Ovary (tissue), 3 donors: ENCODE results near the gene MROH2A.

Source experiments
- CTCF ChIP-seq, 3 donors: fragments of 450-650 bp in 2 of 3; fragments of 200-600 bp in 1 of 3; IDR thresholded peaks; one replicate each; pipeline versions ENCODE4 v1.5.1 to v1.8.0; 2016 to 2022; ENCODE audit warnings: antibody characterized with exemption in 3 of 3, mild to moderate bottlenecking in 1 of 3
- EP300 ChIP-seq: sonication (generic); formaldehyde crosslinking; IDR thresholded peaks from one replicate; pipeline ENCODE4 v1.6.1; 2017; ENCODE audit warnings: antibody characterized with exemption
- POLR2A ChIP-seq: fragments of 450-650 bp; IDR thresholded peaks from one replicate; pipeline ENCODE4 v1.6.1; 2017; ENCODE audit warnings: antibody characterized with exemption, mild to moderate bottlenecking, moderate library complexity
- donor health status: DM: no; HTN: no; CAD: no.

- TF ChIP-seq CTCF (IDR thresholded peaks at IDR 0.05) (no peak), POLR2A (no peak), EP300 (no peak)
These were observed 1.6 kb downstream of the MROH2A start for GRCh38 chr2:233779722-233780121.
